SK-N-SH treated with all-trans-retinoic acid at 6 μM for 48 hours (cell line): Measurements from ENCODE around the gene DTNBP1.

Experiments used
- ARNTL ChIP-seq: fragments of 450-650 bp; formaldehyde crosslinking; IDR thresholded peaks from 2 replicates; pipeline ENCODE4 v1.5.0; 2020; ENCODE audit warnings: low read depth, mild to moderate bottlenecking, moderate library complexity, borderline replicate concordance
- GLIS3 ChIP-seq: fragments of 250-450 bp; sonication (Bioruptor Pico); IDR thresholded peaks from 2 replicates; pipeline ENCODE4 v1.5.0; 2020; ENCODE audit warnings: mild to moderate bottlenecking, moderate library complexity
- ISL1 ChIP-seq: fragments of 250-450 bp; sonication (Bioruptor Pico); IDR thresholded peaks from 2 replicates; pipeline ENCODE4 v2.1.2; 2022; ENCODE audit warnings: mild to moderate bottlenecking, moderate library complexity
- OSR1 ChIP-seq: fragments of 250-450 bp; sonication (Bioruptor Pico); IDR thresholded peaks from 2 replicates; pipeline ENCODE4 v1.8.0; 2022; ENCODE audit warnings: moderate library complexity, mild to moderate bottlenecking, inconsistent platforms
- PATZ1 ChIP-seq: fragments of 250-450 bp; sonication (Bioruptor Pico); IDR thresholded peaks from 2 replicates; pipeline ENCODE4 v1.8.0; 2020; ENCODE audit warnings: mild to moderate bottlenecking, moderate library complexity, borderline replicate concordance
- PPARA ChIP-seq: fragments of 250-450 bp; sonication (Bioruptor Pico); IDR thresholded peaks from 2 replicates; pipeline ENCODE4 v1.5.0; 2020; ENCODE audit warnings: mild to moderate bottlenecking, borderline replicate concordance
- RARB ChIP-seq: fragments of 250-450 bp; sonication (Bioruptor Pico); IDR thresholded peaks from 2 replicates; pipeline ENCODE4 v1.8.0; 2021; ENCODE audit warnings: mild to moderate bottlenecking, moderate library complexity
- ZC3H10 ChIP-seq: fragments of 250-450 bp; sonication (Bioruptor Pico); IDR thresholded peaks from 2 replicates; pipeline ENCODE4 v1.5.1; 2021; ENCODE audit warnings: mild to moderate bottlenecking, moderate library complexity
- ZFP30 ChIP-seq: fragments of 450-650 bp; formaldehyde crosslinking; IDR thresholded peaks from 2 replicates; pipeline ENCODE4 v1.5.0; 2022; ENCODE audit warnings: mild to moderate bottlenecking, moderate library complexity
- ZNF565 ChIP-seq: fragments of 450-650 bp; formaldehyde crosslinking; conservative IDR thresholded peaks from 2 replicates; pipeline ENCODE4 v1.5.0; 2020; ENCODE audit warnings: low read depth, mild to moderate bottlenecking, moderate library complexity
- ZNF8 ChIP-seq: fragments of 450-650 bp; formaldehyde crosslinking; IDR thresholded peaks from 2 replicates; pipeline ENCODE4 v1.5.0; 2020; ENCODE audit warnings: mild to moderate bottlenecking, moderate library complexity

- TF ChIP-seq ZC3H10 = no peak
- TF ChIP-seq ARNTL (CRISPR knock-in tag) = no peak
- no peak for TF ChIP-seq ZFP30 (CRISPR knock-in tag)
- no peak for TF ChIP-seq PATZ1 (CRISPR knock-in tag)
- TF ChIP-seq ZNF565 (CRISPR knock-in tag) = no peak
- TF ChIP-seq ZNF8 (CRISPR knock-in tag) = no peak
- no peak for TF ChIP-seq GLIS3
- no peak for TF ChIP-seq PPARA (CRISPR knock-in tag)
- TF ChIP-seq OSR1 (CRISPR knock-in tag) = no peak
- no peak for TF ChIP-seq RARB (CRISPR knock-in tag)
- no peak for TF ChIP-seq ISL1
Observed at GRCh38 chr6:15527838-15528617, 134.8 kb downstream of the DTNBP1 start.
